ENCODE data around the gene POGLUT2.

Gene POGLUT2

GRCh38 chr13:102768909-102769308, 29.9 kb downstream of the POGLUT2 start:
- DNase-seq (ENCODE audit: low read depth in 2 of 2) = no peak

GRCh38 chr13:102763741-102764140, 35.0 kb downstream of the POGLUT2 start:
- DNase-seq (ENCODE audit: low read depth in 2 of 2) = no peak

GRCh38 chr13:102761071-102761470, 37.7 kb downstream of the POGLUT2 start:
- DNase-seq (ENCODE audit: low read depth in 2 of 2) = no peak

- DNase-seq (ENCODE audit: low read depth in 2 of 2) = no peak
These were observed 39.9 kb downstream of the POGLUT2 start for GRCh38 chr13:102758842-102759241.

GRCh38 chr13:102757006-102757405, 41.8 kb downstream of the POGLUT2 start:
- no peak for DNase-seq (ENCODE audit: low read depth in 2 of 2)

GRCh38 chr13:102751886-102752285, 46.9 kb downstream of the POGLUT2 start:
- no peak for DNase-seq (ENCODE audit: low read depth in 2 of 2)

GRCh38 chr13:102742506-102742905, 56.3 kb downstream of the POGLUT2 start:
- DNase-seq (ENCODE audit: low read depth in 2 of 2) = no peak

GRCh38 chr13:102742101-102742500, 56.7 kb downstream of the POGLUT2 start:
- DNase-seq (ENCODE audit: low read depth in 2 of 2) = no peak

Data from activated CD8-positive, alpha-beta memory T cell treated with anti-CD3 and anti-CD28 coated beads for 4 hours (primary cell).